SJCRH30 (cell line): ENCODE measurements around the gene TPST1. TPM values are rescaled to one million over a fixed set of nuclear protein-coding genes. Genes with fewer than 3 reads are reported as not detected.

Experiments
- DNase-seq, 2 experiments: peaks; one replicate each; pipeline ENCODE4 v3.0.0-alpha.2; 2015 to 2020
- H3K27ac ChIP-seq: fragments of 250-450 bp; sonication (Bioruptor Pico); 2 replicates; pipeline ENCODE4 v1.5.1; 2020; ENCODE audit warnings: mild to moderate bottlenecking, moderate library complexity
- H3K27me3 ChIP-seq: fragments of 250-450 bp; sonication (Bioruptor Pico); 2 replicates; pipeline ENCODE4 v1.5.1; 2020; ENCODE audit warnings: mild to moderate bottlenecking, moderate library complexity
- H3K36me3 ChIP-seq: fragments of 250-450 bp; sonication (Bioruptor Pico); 2 replicates; pipeline ENCODE4 v1.5.1; 2020; ENCODE audit warnings: mild to moderate bottlenecking, moderate library complexity
- H3K4me1 ChIP-seq: fragments of 250-450 bp; sonication (Bioruptor Pico); 2 replicates; pipeline ENCODE4 v1.5.1; 2020; ENCODE audit warnings: mild to moderate bottlenecking, moderate library complexity
- H3K4me3 ChIP-seq: fragments of 250-450 bp; sonication (Bioruptor Pico); 2 replicates; pipeline ENCODE4 v1.5.1; 2020; ENCODE audit warnings: mild to moderate bottlenecking, moderate library complexity
- H3K9me3 ChIP-seq: fragments of 250-450 bp; sonication (Bioruptor Pico); replicated peaks from 2 replicates; pipeline ENCODE4 v1.5.1; 2020; ENCODE audit warnings: mild to moderate bottlenecking, moderate library complexity
- total RNA-seq: library from RNA; depleted of rRNA; stranded (reverse); fragments of >200 nt; shearing (Covaris generic); gene quantifications from 2 replicates; pipeline ENCODE4 v1.2.3, GENCODE V29; 2014

TPST1 gene
- total RNA-seq, 1 experiment from 2014 or later: 62.1 TPM

DNA sequence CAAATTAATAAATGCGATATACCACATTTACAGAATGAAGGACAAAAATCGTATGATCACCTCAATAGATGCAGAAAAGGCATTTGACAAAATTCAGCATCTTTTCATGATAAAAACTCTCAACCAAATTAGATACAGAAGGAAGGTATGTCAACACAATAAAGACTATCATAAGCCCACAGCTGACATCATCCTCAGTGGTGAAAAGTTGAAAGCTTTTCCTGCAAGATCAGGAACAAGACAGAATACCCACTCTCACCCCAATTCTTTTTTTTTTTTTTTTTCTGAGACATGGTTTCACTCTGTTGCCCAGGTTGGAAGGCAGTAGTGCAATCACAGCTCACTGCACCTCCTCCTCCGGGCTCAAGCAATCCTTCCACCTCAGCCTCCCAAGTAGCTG lies 67.2 kb downstream of the TPST1 start:
- Histone ChIP-seq H3K9me3 (no peaks in the 10 kb centered on the region; the same call in 1 of the 2 replicates), H3K4me1 (no peaks in the 10 kb centered on the region), H3K27ac (no peak overlapping the region), H3K27me3 (no peaks in the 10 kb centered on the region), H3K36me3 (0 out of 2 replicates have a peak, but pooled peaks cover 4% of the 10 kb centered on the region), H3K4me3 (no peak overlapping the region)
- no peak for DNase-seq

DNA sequence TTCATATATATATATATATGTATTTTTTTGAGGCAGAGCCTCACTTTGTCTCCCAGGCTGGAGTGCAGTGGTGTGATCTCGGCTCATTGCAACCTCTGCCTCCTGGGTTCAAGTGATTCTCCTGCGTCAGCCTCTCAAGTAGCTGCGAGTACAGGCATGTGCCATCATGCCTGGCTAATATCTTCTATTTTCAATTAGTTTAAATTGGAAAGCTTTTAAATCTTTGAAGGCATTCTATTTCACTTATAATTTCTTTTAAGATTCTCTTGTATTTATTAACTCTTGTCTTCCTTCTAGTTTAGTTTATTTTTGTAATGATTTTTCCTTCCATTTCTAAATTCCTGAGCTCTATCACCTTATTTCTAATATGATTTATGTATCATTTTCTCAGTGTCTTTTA lies 71.2 kb downstream of the TPST1 start:
- H3K27me3 ChIP-seq: no peaks in the 10 kb centered on the region
- H3K9me3 ChIP-seq: no peaks in the 10 kb centered on the region; the same call in 1 of the 2 replicates
- no peak overlapping the region for H3K27ac ChIP-seq
- H3K36me3 ChIP-seq: 0 out of 2 replicates have a peak, but pooled peaks cover 4% of the 10 kb centered on the region
- H3K4me1 ChIP-seq: peaks cover 1% of the 10 kb centered on the region; the same call in 1 of the 2 replicates
- DNase-seq: no peak
- no peak overlapping the region for H3K4me3 ChIP-seq

DNA sequence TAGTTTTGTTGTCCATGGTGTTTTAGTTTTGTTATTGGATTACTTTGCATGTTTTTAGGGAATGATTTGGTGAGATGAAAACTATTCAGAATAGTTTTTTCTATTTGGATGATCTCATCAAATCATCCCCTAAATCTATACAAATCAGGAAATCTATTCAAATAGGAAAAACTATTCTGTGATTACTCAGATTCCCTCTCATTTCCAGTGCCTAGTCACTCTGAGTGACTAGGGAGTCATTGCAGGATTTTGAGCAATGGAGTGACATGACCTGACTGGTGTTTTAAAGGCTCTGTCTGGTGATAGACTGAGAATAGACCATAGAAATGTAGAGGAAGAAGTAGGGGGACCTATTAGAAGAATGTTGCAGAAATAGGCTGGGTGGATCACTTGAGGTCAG lies 72.4 kb downstream of the TPST1 start:
- Histone ChIP-seq H3K27ac (no peak overlapping the region), H3K27me3 (no peaks in the 10 kb centered on the region), H3K4me3 (no peak overlapping the region), H3K4me1 (peaks cover 5% of the 10 kb centered on the region), H3K9me3 (no peaks in the 10 kb centered on the region; the same call in 1 of the 2 replicates), H3K36me3 (no peaks in the 10 kb centered on the region)
- no peak for DNase-seq

DNA sequence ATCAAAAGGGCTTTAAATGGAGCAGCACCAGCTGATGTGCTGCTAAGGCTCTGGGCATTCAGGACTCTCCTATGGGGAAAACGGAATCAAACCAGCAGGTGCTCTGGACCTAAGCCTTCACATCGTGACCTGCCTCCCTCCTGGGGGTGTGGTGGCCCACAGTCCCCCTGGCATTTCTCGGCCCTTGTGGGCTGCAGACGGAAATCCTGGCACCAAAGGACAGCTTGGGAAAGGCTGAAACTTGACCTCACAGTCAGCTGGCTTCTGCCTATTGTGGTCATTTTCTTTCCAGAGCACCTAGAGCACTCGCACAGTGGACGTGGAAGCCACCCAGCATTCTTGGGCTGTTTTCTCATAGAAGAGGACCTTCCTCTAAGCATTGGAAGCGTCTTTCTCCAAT lies 74.8 kb downstream of the TPST1 start:
- H3K9me3 ChIP-seq: no peaks in the 10 kb centered on the region; the same call in 1 of the 2 replicates
- H3K4me1 ChIP-seq: peaks cover 5% of the 10 kb centered on the region
- H3K27ac ChIP-seq: no peak overlapping the region
- H3K4me3 ChIP-seq: no peak overlapping the region
- no peak for DNase-seq
- no peaks in the 10 kb centered on the region for H3K36me3 ChIP-seq
- no peaks in the 10 kb centered on the region for H3K27me3 ChIP-seq

DNA sequence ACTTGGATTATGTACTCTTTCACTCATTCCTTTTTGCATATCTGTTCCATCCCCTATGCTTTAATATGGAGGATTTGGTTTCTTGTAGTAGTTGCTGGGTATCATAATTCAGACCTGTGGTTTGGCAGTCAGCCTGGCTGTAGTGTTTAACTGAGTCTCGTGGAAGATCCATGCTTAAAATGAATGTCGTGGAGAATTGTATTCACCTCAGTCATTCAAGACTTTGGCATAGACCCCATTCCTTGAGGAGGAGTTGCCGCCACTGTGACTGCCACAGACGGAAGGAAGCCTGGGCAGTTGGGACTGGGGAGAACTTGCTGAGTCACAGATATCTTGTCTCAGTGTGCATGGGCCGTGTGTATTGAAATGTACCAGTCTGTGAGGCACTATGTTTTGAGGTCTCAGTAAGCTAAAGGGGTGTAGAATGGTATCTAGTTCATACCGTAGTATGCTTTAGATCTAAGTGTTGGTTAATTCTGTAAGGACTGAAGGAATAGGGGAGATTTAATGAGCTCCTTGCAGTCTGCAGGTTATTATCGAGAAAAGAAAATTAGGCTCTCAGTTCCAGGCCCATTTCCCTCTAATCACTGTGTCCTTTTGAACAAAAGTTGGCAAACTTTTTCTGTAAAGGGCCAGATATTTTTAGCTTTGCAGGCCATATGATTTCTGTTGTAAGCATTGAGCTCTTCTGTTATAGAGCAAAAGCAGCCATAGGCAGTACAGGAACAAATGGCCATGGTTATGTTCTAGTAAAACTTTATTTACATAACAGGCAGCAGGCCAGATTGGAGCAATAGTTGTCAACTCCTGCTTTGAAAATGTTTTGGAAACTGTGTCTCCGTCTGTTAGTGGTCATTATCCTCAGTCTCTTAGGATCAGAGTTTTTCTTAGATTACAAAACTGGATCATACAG lies 76.8 kb downstream of the TPST1 start:
- Histone ChIP-seq H3K27me3 (no peaks in the 10 kb centered on the region), H3K4me3 (no peak overlapping the region), H3K9me3 (no peaks in the 10 kb centered on the region; the same call in 1 of the 2 replicates), H3K36me3 (no peaks in the 10 kb centered on the region), H3K4me1 (peaks cover 5% of the 10 kb centered on the region), H3K27ac (peak overlapping the region; percentile 16)
- peak; percentile 40 to 61 for DNase-seq

DNA sequence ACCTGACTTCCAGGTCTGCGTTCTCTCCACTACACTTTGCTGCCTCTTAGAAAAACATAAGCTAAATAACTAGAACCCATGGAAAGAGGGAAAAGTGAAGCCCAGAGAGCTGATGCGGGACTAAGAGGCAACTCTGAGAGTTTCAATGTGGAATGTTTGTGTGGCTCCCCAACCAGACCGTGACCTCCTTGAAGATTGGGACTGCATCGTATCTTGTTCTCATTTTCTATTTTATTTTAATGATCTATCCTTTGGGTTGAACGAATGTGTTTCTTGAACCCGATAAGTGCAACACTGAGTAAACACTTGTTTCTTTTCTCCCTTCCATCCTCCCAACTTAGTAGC lies 77.4 kb downstream of the TPST1 start:
- H3K4me3 ChIP-seq: no peak overlapping the region
- H3K4me1 ChIP-seq: peaks cover 5% of the 10 kb centered on the region
- no peak for DNase-seq
- no peaks in the 10 kb centered on the region for H3K36me3 ChIP-seq
- no peaks in the 10 kb centered on the region; the same call in 1 of the 2 replicates for H3K9me3 ChIP-seq
- H3K27ac ChIP-seq: no peak overlapping the region
- no peaks in the 10 kb centered on the region for H3K27me3 ChIP-seq

DNA sequence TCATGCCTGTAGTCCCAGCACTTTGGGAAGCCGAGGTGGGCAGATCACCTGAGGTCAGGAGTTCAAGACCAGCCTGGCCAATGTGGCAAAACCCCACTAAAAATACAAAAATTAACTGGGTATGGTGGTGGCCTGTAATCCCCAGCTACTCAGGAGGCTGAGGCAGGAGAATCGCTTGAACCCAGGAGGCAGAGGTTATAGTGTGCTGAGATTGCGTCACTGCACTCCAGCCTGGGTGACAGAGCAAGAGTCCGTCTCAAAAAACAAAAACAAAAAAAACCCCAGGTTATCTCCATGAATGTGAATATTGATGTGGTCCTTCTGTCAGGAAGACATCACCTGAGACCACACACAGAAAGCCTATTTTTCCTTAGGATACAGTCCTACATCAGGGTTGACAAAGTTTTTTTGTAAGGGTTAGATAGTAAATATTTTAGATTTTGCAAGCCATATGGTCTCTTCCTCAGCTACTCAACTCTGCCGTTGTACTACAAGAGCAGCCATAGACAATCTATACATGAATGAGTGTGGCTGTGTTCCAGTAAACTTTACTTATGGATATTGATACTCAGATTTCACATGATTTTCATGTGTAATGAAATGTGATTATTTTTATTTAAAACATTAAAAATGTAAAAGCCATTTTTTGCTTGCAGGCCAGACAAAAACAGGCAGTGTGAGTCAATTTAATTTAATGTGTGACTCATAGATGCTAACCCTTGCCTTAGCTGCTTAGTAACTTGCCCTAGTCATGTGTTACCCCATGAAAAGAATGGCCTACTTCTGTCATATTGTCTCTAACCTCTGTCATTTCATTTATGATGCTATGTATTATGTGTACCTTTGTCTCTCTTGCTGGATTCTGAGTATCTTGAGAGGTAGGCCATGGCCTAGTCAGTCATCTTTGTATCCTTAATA lies 78.1 kb downstream of the TPST1 start:
- no peaks in the 10 kb centered on the region for H3K27me3 ChIP-seq
- no peak for DNase-seq
- H3K4me1 ChIP-seq: peaks cover 5% of the 10 kb centered on the region
- no peaks in the 10 kb centered on the region; the same call in 1 of the 2 replicates for H3K9me3 ChIP-seq
- H3K4me3 ChIP-seq: no peak overlapping the region
- no peak overlapping the region for H3K27ac ChIP-seq
- H3K36me3 ChIP-seq: no peaks in the 10 kb centered on the region

DNA sequence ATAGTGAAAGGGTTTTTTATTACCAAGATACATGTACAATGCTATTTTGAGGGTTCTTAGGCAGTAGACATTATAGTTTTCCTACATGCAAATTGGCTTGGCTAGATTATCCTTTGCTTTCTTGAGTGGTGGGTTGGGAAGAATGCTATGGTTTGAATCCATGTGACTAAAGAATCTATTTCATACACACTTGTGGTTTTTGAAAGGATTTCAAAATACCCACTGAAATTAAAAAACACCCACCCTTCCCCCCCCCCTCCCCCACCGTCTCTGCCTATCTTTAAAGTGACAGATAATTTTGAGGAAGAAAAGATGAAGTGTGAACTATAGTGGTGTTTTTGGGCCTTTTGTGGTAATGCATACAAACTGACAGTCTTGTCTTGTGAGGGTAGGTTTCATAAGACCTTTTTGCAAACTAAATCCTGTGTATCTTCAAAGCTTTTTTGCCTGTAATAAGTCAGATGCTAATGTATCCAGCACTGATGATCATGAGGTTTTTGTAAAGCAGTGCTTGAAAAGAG lies 90.9 kb downstream of the TPST1 start:
- no peak overlapping the region for H3K27ac ChIP-seq
- DNase-seq: no peak

DNA sequence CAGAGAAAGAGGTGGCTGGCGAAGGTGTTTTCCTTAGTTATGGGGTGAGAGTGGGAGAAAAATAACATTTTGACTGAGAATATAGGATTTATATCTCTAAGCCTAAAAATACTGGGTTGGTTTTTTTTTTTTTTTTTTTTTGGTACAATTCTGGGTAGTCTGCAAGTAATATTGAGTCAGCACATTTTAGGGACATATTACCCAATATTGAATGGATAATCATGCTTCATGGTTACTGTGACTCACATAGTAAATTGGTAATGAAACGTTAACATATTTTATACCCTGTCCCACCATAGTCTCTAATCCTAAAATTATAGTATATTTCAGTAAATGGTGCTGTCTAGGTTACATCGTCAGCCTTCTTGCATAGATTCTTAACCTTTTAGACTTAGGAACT lies 91.4 kb downstream of the TPST1 start:
- Histone ChIP-seq H3K36me3 (no peaks in the 10 kb centered on the region), H3K27me3 (no peaks in the 10 kb centered on the region), H3K9me3 (0 out of 2 replicates have a peak, but pooled peaks cover 5% of the 10 kb centered on the region), H3K4me3 (no peak overlapping the region), H3K27ac (no peak overlapping the region), H3K4me1 (no peaks in the 10 kb centered on the region)
- DNase-seq: no peak

More for the DNA sequence above, 90.9 kb downstream of the TPST1 start:
- H3K4me1 ChIP-seq: no peaks in the 10 kb centered on the region
- no peaks in the 10 kb centered on the region for H3K27me3 ChIP-seq
- H3K4me3 ChIP-seq: no peak overlapping the region
- H3K9me3 ChIP-seq: 0 out of 2 replicates have a peak, but pooled peaks cover 5% of the 10 kb centered on the region
- H3K36me3 ChIP-seq: no peaks in the 10 kb centered on the region

DNA sequence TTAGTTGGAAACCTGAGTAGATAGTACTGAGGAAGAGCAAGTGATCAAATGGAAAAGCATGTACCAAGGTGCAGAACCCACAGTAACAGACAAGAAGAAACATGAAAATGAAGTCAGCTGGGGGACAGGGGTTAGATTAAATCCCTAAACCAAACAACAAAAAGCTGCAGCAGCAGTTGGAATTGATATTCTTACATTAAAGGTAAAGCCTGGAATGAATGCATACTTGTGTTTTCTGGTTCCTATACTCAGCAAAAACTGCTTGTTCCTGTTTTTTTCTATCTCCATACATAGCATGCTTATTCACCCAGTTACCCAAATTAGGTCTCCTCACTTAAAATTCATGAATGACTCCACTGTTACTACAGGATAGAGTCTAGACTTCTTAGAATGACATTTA lies 92.4 kb downstream of the TPST1 start:
- no peak overlapping the region for H3K4me3 ChIP-seq
- no peaks in the 10 kb centered on the region for H3K36me3 ChIP-seq
- 0 out of 2 replicates have a peak, but pooled peaks cover 5% of the 10 kb centered on the region for H3K9me3 ChIP-seq
- DNase-seq: no peak
- H3K27ac ChIP-seq: no peak overlapping the region
- H3K4me1 ChIP-seq: no peaks in the 10 kb centered on the region
- H3K27me3 ChIP-seq: no peaks in the 10 kb centered on the region

DNA sequence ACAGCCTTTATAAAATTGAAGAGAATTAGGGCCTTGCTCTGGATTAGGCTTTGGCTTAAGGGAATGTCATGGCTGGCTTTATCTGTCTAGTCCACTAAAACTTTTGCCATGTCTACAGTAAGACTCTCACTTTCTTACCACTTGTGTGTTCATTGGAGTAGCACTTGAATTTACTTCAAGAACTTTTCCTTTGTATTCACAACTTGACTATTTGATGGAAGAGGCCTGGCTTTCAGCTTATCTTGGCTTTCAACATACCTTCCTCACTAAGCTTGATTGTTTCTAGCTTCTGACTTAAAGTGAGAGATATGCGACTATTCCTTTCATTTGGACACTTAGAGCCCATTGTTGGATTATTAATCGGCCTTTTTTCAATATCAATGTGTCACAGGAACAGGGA lies 96.1 kb downstream of the TPST1 start:
- 0 out of 2 replicates have a peak, but pooled peaks cover 5% of the 10 kb centered on the region for H3K9me3 ChIP-seq
- no peak overlapping the region for H3K27ac ChIP-seq
- H3K36me3 ChIP-seq: no peaks in the 10 kb centered on the region
- H3K4me3 ChIP-seq: no peak overlapping the region
- no peak for DNase-seq
- no peaks in the 10 kb centered on the region for H3K27me3 ChIP-seq
- no peaks in the 10 kb centered on the region for H3K4me1 ChIP-seq

DNA sequence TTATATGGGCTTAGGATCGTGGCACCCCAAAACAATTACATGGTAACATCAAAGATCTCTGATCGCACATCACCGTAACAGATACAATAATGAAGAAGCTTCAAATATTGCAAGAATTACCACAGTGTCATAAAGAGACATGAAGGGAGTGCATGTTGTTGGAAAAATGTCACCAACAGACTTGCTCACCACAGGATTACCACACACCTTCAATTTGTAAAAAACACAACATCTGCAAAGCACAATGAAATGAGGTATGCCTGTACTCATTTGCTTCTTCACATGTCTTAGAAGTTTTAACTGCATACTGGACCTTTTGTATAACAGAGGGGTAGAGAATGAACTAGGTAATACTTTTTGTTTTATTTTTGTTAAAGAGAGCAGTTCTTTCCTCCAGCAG lies 96.6 kb downstream of the TPST1 start:
- H3K27me3 ChIP-seq: no peaks in the 10 kb centered on the region
- no peak overlapping the region for H3K4me3 ChIP-seq
- H3K4me1 ChIP-seq: no peaks in the 10 kb centered on the region
- H3K36me3 ChIP-seq: no peaks in the 10 kb centered on the region
- H3K9me3 ChIP-seq: 0 out of 2 replicates have a peak, but pooled peaks cover 5% of the 10 kb centered on the region
- no peak for DNase-seq
- H3K27ac ChIP-seq: no peak overlapping the region

DNA sequence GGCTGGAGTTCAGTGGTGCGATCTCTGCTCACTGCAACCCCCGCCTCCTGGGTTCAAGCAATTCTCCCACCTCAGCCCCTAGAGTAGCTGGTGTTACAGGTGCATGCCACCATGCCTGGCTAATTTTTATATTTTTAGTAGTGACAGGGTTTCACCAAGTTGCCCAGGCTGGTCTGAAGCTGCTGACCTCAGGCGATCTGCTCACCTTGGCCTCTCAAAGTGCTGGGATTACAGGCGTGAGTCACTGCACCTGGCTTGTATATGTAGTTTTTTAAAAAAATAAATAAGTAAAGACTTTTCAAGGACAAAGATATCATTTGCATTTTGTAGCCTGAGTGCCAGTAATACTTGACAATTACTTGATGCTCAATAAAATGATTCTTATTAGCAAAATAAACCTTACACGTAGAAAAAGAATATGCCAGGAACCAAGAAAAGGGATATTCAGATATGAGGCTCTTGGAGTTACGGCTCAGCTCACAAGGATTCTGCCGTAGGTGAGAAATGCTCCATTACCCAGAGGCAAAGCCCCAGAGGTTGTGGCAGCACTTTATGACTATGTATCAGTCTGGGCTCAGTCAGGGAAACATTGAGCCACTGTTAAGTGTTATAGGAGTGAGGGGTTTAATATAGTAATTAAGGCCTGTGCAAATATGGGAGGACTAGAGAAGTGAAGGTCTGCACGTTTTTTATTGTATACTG lies 98.5 kb downstream of the TPST1 start:
- DNase-seq: no peak
- H3K4me1 ChIP-seq: no peaks in the 10 kb centered on the region
- no peaks in the 10 kb centered on the region for H3K36me3 ChIP-seq
- H3K4me3 ChIP-seq: no peak overlapping the region
- H3K27ac ChIP-seq: no peak overlapping the region
- no peaks in the 10 kb centered on the region for H3K27me3 ChIP-seq
- no peaks in the 10 kb centered on the region for H3K9me3 ChIP-seq

DNA sequence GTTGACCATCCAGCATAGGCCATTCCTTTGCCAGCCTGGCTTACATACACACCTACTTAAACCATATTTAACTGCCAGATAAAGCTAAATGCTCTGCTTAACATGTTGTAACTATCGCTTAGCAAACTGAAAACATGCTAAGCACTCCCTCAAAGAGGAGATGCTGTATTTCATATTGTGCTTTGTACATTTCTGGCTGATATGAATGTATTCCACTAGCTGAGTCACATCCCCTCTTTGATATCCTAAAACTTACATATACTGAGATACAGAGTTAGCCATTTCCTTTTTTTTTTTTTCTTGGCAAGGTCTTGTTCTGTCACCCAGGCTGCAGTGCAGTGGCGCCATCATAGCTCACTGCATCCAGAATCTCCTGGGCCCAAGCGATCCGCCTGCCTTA lies 99.4 kb downstream of the TPST1 start:
- H3K27ac ChIP-seq: no peak overlapping the region
- H3K36me3 ChIP-seq: no peaks in the 10 kb centered on the region

More for the DNA sequence above, 99.4 kb downstream of the TPST1 start:
- H3K9me3 ChIP-seq: no peaks in the 10 kb centered on the region
- H3K27me3 ChIP-seq: no peaks in the 10 kb centered on the region
- H3K4me3 ChIP-seq: no peak overlapping the region
- no peaks in the 10 kb centered on the region for H3K4me1 ChIP-seq
- DNase-seq: no peak
